Choroid plexus epithelial cell (primary cell): ENCODE data around the gene DVL1.

Experiments used
- DNase-seq: peaks from one replicate; pipeline ENCODE4 v3.0.0-alpha.2; 2010; ENCODE audit warnings: low read depth
- H3K4me3 ChIP-seq: 2 replicates; pipeline ENCODE4 v1.5.1; 2011; ENCODE audit warnings: low read depth, mild to moderate bottlenecking, control low read depth, low read length, moderate library complexity
- TF ChIP-seq, protein P1 (sequence below): conservative IDR thresholded peaks from 2 replicates; pipeline ENCODE4 v1.5.1; 2011; ENCODE audit warnings: low read depth, mild to moderate bottlenecking, control low read depth, inconsistent platforms, low read length, moderate library complexity

DVL1 gene

DNA sequence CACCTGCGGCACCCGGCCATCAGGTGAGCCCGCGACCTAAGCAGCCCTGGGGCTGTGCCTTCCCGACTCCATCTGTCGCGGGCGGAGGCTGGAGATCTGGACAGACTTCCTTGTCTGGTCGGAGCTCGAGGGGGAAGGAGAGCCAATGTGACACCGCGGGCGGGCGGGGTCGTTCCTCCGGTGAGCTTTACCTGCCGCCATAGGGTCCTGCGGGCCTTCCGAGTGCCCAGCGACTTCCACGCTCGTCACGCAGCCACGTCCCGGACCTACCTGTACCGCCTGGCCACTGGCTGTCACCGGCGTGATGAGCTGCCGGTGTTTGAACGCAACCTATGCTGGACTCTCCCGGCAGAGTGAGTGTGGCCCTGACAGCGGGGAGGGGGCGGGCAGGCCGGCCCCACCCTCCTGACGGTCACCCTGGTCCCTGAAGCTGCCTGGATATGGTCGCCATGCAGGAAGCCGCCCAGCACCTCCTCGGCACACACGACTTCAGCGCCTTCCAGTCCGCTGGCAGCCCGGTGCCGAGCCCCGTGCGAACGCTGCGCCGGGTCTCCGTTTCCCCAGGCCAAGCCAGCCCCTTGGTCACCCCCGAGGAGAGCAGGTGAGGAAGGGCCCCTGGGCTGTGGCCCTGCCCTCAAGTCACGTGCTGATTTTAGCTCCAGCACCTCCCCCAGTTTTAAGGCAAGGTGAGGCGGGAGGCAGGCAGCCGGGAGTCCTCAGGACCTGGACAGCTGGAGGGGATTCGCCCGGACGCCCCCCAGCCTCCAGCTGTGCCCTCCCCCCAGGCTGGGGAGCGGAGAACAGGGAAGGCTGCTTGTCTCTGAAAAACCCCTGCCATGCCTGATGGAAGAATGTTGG is 39.7 kb downstream of the DVL1 start:
- H3K4me3 ChIP-seq = peak overlapping the region; percentile 84
- DNase-seq = no peak
- TF ChIP-seq, protein P1, sequence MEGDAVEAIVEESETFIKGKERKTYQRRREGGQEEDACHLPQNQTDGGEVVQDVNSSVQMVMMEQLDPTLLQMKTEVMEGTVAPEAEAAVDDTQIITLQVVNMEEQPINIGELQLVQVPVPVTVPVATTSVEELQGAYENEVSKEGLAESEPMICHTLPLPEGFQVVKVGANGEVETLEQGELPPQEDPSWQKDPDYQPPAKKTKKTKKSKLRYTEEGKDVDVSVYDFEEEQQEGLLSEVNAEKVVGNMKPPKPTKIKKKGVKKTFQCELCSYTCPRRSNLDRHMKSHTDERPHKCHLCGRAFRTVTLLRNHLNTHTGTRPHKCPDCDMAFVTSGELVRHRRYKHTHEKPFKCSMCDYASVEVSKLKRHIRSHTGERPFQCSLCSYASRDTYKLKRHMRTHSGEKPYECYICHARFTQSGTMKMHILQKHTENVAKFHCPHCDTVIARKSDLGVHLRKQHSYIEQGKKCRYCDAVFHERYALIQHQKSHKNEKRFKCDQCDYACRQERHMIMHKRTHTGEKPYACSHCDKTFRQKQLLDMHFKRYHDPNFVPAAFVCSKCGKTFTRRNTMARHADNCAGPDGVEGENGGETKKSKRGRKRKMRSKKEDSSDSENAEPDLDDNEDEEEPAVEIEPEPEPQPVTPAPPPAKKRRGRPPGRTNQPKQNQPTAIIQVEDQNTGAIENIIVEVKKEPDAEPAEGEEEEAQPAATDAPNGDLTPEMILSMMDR = no peak

DNA sequence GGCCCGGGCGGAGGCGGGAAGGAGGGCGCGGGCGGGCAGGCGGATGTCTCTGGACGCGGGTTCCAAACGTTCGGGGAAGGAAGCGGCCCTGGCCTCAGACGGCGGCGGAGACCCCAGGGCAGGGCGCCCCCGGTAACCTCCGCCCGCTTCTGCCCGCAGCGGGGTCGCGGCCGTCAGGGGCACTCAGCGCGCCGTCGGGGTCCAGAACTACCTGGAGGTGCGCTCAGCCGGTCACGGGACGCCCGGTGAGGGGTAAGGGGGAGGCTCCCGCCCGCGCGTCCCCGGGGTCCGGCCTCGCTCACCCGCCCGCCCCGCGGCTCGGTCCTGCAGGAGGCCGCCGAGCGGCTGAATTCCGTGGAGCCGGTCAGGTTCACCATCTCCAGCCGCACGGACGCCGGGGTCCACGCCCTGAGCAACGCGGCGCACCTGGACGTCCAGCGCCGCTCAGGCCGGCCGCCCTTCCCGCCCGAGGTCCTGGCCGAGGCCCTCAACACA is 40.4 kb downstream of the DVL1 start:
- TF ChIP-seq, protein P1 = no peak
- H3K4me3 ChIP-seq = peak overlapping the region; percentile 84
- no peak for DNase-seq

DNA sequence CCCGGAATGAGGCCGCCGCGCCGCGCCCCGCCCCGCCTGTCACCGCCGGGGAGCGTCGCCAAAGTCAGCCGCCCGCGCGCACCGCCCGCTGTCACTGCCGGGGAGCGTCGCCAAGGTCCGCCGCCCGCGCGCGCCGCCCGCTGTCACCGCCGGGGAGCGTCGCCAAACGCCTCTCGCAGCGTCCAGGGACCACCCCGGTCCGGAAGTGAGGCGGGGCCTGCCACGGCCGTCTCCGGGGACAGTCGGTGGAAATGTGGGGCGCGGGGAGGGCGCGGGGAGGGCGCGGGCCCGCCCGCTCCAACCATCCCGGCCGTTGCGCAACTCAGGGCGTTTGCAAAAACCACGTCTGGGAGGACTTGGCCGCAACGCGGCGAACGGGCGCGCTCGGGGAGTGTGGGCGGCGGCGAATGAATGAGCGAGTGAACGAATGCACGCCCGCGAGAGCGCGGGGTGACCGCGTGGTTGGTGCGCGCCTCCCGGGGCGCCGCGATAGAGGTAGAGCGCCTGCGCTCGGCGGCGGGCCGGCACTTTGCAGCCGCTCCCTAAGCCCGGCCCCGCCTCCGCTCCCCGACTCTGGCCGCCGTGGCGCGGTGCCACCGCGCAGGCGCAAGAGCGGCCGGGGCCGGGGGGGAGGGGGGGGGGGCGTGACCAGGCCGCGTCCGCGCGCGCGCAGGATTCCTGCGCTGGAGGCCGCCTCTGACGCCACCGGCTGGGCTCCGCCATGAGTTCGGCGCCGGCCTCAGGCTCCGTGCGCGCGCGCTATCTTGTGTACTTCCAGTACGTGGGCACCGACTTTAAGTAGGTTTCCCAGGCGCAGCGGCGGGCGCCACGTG is 41.1 kb downstream of the DVL1 start, which contains the start of the genes ACAP3 and PUSL1:
Gene ACAP3, minus strand, starts transcription at position 8 of the 833 bp plus-strand sequence. CDS start 115 bp downstream, outside the sequence.
Gene PUSL1, plus strand, starts transcription at position 675 of the 833 bp plus-strand sequence. Its CDS starts 47 bp downstream, at position 722.
- peak within 1 kb of the TSS; percentile 84 for H3K4me3 ChIP-seq
- peak; percentile 95 for DNase-seq
- TF ChIP-seq, protein P1 = no peak

DNA sequence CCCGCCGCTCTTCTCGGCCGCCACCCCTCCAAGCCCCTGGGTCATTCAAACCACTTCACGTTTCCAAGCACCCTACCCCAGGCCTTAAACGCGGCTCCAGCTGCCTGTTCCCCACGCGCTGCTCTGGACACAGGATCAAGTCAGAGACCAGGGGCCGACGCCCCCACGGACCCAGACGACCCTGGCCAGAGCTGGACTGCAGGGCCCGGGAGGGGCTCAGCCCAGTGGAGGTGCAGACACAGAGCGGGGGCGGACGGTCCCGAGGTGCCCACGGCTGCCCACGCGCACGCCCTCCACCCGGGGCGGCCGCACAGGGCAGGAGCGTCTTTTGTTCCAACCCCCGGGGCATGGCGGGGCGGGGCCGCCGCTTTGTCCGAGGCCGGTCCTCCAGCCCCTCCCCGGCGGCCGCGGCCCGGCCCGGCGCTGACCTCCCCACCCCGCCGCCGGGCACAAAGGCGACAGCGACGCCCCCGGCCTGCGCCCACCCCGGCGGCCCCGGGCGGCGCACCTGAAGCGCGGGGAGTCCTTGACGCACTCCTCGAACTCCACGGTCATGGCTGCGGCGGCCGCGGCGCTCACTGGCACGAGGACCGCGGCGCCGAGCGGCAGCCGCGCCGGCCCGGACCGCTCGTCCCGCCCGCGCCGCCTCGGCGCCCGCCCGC is 41.8 kb downstream of the DVL1 start:
- no peak for DNase-seq
- H3K4me3 ChIP-seq = peak overlapping the region; percentile 71
- TF ChIP-seq, protein P1 = no peak

DNA sequence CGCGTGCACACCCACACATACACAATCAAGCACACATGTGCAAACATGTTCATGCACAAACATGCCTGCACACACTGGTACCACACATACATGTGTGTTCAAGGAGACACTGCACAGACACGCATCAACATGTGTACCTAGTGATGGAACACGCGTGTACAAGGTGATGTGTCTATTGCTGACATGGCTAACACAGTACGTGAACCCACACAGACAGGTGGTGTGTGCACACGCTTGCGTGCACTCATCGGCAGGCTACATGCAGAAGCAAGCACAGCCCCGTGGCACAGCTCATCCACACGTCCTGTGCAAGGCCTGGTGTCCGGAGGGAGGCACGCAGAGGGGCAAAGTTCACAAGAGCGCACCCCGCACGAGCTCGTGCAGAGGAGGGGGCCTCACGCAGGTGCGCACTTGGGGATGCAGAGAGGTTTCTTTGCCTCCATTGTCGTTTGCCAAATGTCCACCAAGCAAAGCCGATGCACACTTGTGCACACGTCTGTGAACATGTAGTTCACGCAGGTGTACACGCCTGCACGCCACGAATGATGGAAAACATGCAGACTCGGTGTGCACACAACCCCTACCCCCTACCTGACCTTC is 42.5 kb downstream of the DVL1 start:
- peak overlapping the region; percentile 71 for H3K4me3 ChIP-seq
- no peak for DNase-seq
- TF ChIP-seq, protein P1 = no peak

DNA sequence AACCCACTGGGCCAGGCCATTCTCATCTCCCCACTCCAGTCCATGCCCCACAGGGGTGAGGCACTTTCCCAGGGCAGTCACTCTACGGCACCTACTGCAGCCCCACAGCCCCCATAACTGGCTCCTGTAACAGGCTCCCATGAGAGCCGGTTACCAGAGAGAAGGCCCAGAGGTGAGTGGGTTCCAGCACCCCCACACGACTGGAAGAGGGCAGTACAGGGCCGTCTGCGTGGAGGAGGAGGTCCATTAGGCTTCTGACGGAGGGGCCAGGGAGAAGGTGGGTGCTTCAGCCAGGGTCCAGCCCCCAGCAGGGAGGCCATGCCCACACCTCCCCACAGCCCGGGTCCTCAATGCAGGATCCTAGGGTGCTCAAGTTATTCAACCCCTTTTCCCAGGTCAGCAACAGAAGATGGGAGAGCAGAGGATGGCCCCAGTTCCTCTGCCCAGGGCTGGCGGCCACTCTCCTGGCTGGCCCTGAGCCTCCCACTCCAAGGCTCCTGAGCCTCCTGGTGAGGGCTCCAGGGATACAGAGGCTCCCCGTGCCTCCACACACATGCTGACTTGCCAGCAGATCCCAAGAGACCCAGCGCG is 43.1 kb downstream of the DVL1 start:
- TF ChIP-seq, protein P1 = peak; percentile 28
- peak overlapping the region; percentile 71 for H3K4me3 ChIP-seq
- DNase-seq = no peak
